ENCODE results near the gene PLB1. TPM values are rescaled to one million over a fixed set of nuclear protein-coding genes. Genes with fewer than 3 reads are reported as not detected.
A peak's percentile ranks its signal among the peaks of the same experiment; 100 is the strongest.

The PLB1 gene
- total RNA-seq, 1 donor from 2014 or later: 1.6 TPM

DNA sequence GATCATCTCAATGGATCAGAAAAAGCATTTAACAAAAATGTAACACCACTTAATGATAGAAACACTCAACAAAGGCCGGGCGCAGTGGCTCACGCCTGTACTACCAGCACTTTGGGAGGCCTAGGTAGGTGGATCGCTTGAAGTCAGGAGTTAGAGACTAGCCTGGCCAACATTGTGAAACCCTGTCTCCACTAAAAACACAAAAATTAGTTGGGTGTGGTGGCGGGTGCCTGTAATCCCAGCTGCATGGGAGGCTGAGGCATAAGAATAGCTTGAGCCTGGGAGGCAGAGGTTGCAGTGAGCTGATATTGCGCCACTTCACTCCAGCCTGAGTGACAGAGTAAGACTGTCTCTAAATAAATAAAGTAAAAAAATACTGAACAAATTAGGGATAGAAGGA is 74.6 kb downstream of the PLB1 start:
- Histone ChIP-seq H3K36me3 (ENCODE audit: control insufficient read depth, insufficient read depth, low read length) (no peaks in the 10 kb centered on the region), H3K4me3 (ENCODE audit: low read depth, low read length) (no peak overlapping the region), H3K27me3 (ENCODE audit: control insufficient read depth, insufficient read depth, low read length) (no peaks in the 10 kb centered on the region)
- DNase-seq (ENCODE audit: low read depth): no peak
- TF ChIP-seq CTCF (IDR thresholded peaks at IDR 0.05; ENCODE audit: insufficient read depth, low read length, severe bottlenecking): no peak
- FAIRE-seq: no peak

- H3K27me3 ChIP-seq (ENCODE audit: control insufficient read depth, insufficient read depth, low read length): no peaks in the 10 kb centered on the region
- FAIRE-seq: no peak
- no peaks in the 10 kb centered on the region for H3K36me3 ChIP-seq (ENCODE audit: control insufficient read depth, insufficient read depth, low read length)
- no peak for TF ChIP-seq CTCF (IDR thresholded peaks at IDR 0.05; ENCODE audit: insufficient read depth, low read length, severe bottlenecking)
- DNase-seq (ENCODE audit: low read depth): peak; percentile 56
- H3K4me3 ChIP-seq (ENCODE audit: low read depth, low read length): no peak overlapping the region
Measured at GRCh38 chr2:28576714-28577113, 80.9 kb downstream of the PLB1 start.

GRCh38 chr2:28577791-28578680 is 82.2 kb downstream of the PLB1 start:
- DNase-seq (ENCODE audit: low read depth) (no peak), FAIRE-seq (no peak)
- no peak for TF ChIP-seq CTCF (IDR thresholded peaks at IDR 0.05; ENCODE audit: insufficient read depth, low read length, severe bottlenecking)
- no peak overlapping the region for H3K4me3 ChIP-seq (ENCODE audit: low read depth, low read length)
- H3K36me3 ChIP-seq (ENCODE audit: control insufficient read depth, insufficient read depth, low read length): no peaks in the 10 kb centered on the region
- no peaks in the 10 kb centered on the region for H3K27me3 ChIP-seq (ENCODE audit: control insufficient read depth, insufficient read depth, low read length)

- H3K4me3 ChIP-seq (ENCODE audit: low read depth, low read length): no peak overlapping the region
- no peaks in the 10 kb centered on the region for H3K27me3 ChIP-seq (ENCODE audit: control insufficient read depth, insufficient read depth, low read length)
- H3K36me3 ChIP-seq (ENCODE audit: control insufficient read depth, insufficient read depth, low read length): no peaks in the 10 kb centered on the region
- no peak for FAIRE-seq
- no peak for DNase-seq (ENCODE audit: low read depth)
- TF ChIP-seq CTCF (IDR thresholded peaks at IDR 0.05; ENCODE audit: insufficient read depth, low read length, severe bottlenecking): no peak
Measured at GRCh38 chr2:28578774-28579173, 82.9 kb downstream of the PLB1 start.

- Histone ChIP-seq H3K36me3 (ENCODE audit: control insufficient read depth, insufficient read depth, low read length) (no peaks in the 10 kb centered on the region), H3K27me3 (ENCODE audit: control insufficient read depth, insufficient read depth, low read length) (no peaks in the 10 kb centered on the region), H3K4me3 (ENCODE audit: low read depth, low read length) (no peak overlapping the region)
- FAIRE-seq (no peak), DNase-seq (ENCODE audit: low read depth) (no peak)
- TF ChIP-seq CTCF (IDR thresholded peaks at IDR 0.05; ENCODE audit: insufficient read depth, low read length, severe bottlenecking): no peak
Measured at GRCh38 chr2:28579606-28580005, 83.7 kb downstream of the PLB1 start.
